Activated naive CD4-positive, alpha-beta T cell treated with anti-CD3 and anti-CD28 coated beads for 36 hours (primary cell): ENCODE measurements around the gene TESMIN. TPM values are rescaled to one million over a fixed set of nuclear protein-coding genes. Genes with fewer than 3 reads are reported as not detected.
A peak's percentile ranks its signal among the peaks of the same experiment; 100 is the strongest.

Source experiments
- CTCF ChIA-PET: fragments of 350-600 bp; sonication (Branson Sonifier 250); formaldehyde crosslinking; loops from one replicate; lab custom pipeline; 2021; ENCODE audit warnings: antibody characterized with exemption; lab: Charles Lee
- DNase-seq: peaks from one replicate; pipeline ENCODE4 v3.0.0-alpha.2; 2020
- H3K27ac Mint-ChIP-seq: one replicate; pipeline ENCODE4 v1.8.0; 2021; ENCODE audit warnings: mild to moderate bottlenecking, mixed read lengths
- H3K27me3 Mint-ChIP-seq: one replicate; pipeline ENCODE4 v1.8.0; 2021; ENCODE audit warnings: low read depth, mixed read lengths
- H3K36me3 Mint-ChIP-seq: one replicate; pipeline ENCODE4 v1.8.0; 2021; ENCODE audit warnings: low read depth, mixed read lengths
- H3K4me1 Mint-ChIP-seq: one replicate; pipeline ENCODE4 v1.8.0; 2021; ENCODE audit warnings: low read depth, mixed read lengths
- H3K4me3 Mint-ChIP-seq: one replicate; pipeline ENCODE4 v1.8.0; 2021; ENCODE audit warnings: mild to moderate bottlenecking, moderate library complexity, mixed read lengths
- H3K9me3 Mint-ChIP-seq: one replicate; pipeline ENCODE4 v1.8.0; 2021; ENCODE audit warnings: mixed read lengths
- intact Hi-C: fragments of 100-400 bp; cut with micrococcal nuclease; formaldehyde crosslinking; loops from one replicate; pipeline ENCODE4 v1.15.1; 2023
- total RNA-seq, 2 experiments: library from RNA; stranded (reverse); gene quantifications; one replicate each; pipeline ENCODE4 v1.2.3, GENCODE V29; 2021

TESMIN gene
- 1 to 10 TPM; 6.2 to 7.3 TPM for total RNA-seq

- Mint-ChIP-seq H3K27ac (no peak within 1 kb of the TSS), H3K36me3 (no peaks in the 10 kb centered on the region), H3K4me1 (peaks cover 9% of the 10 kb centered on the region), H3K27me3 (no peaks in the 10 kb centered on the region), H3K9me3 (no peaks in the 10 kb centered on the region), H3K4me3 (peak within 1 kb of the TSS; percentile 65)
- DNase-seq = peak; percentile 97
- intact Hi-C loops = loop anchor here (1.0 kb wide), 3 partner anchors 88 to 297 kb away; partner anchors contain the start of genes PPP6R3 and TPCN2
- CTCF ChIA-PET = interaction anchor here (0.7 kb wide), 1 partner anchor 191 kb away, joined by 3 read pairs; no protein-coding TSS in a partner anchor
These were observed at the start of gene TESMIN for GRCh38 chr11:68751331-68751856. TSS of gene TESMIN (minus strand) at chr11:68751520. CDS start at chr11:68750660, 860 bp downstream.

GRCh38 chr11:68798221-68798813, 47.0 kb upstream of the TESMIN start:
- Mint-ChIP-seq H3K27me3 (no peaks in the 10 kb centered on the region), H3K27ac (no peak overlapping the region), H3K36me3 (peaks cover 10% of the 10 kb centered on the region), H3K4me3 (no peak overlapping the region), H3K4me1 (no peaks in the 10 kb centered on the region), H3K9me3 (no peaks in the 10 kb centered on the region)
- CTCF ChIA-PET = interaction anchor here (0.5 to 2.7 kb wide), 11 partner anchors 10 to 871 kb away, joined by 3 to 15 read pairs (median 4); no protein-coding TSS in a partner anchor
- peak; percentile 60 for DNase-seq
- intact Hi-C loops = loop anchor here (2.0 kb wide), 1 partner anchor 166 kb away; no protein-coding TSS in a partner anchor

GRCh38 chr11:68796801-68797200, 45.5 kb upstream of the TESMIN start:
- H3K36me3 Mint-ChIP-seq = peaks cover 9% of the 10 kb centered on the region

GRCh38 chr11:68792400-68792966, 41.2 kb upstream of the TESMIN start:
- H3K27me3 Mint-ChIP-seq = no peaks in the 10 kb centered on the region
- no peak overlapping the region for H3K27ac Mint-ChIP-seq
- intact Hi-C loops = no loop called here
- CTCF ChIA-PET = no interaction called here
- peaks cover 7% of the 10 kb centered on the region for H3K36me3 Mint-ChIP-seq
- no peaks in the 10 kb centered on the region for H3K9me3 Mint-ChIP-seq
- H3K4me3 Mint-ChIP-seq = no peak overlapping the region
- DNase-seq = no peak
- no peaks in the 10 kb centered on the region for H3K4me1 Mint-ChIP-seq

More at GRCh38 chr11:68796801-68797200, 45.5 kb upstream of the TESMIN start:
- CTCF ChIA-PET = no interaction called here
- no peak for DNase-seq
- Mint-ChIP-seq H3K27me3 (no peaks in the 10 kb centered on the region), H3K4me1 (no peaks in the 10 kb centered on the region), H3K9me3 (no peaks in the 10 kb centered on the region), H3K4me3 (no peak overlapping the region), H3K27ac (no peak overlapping the region)
- intact Hi-C loops = no loop called here

- intact Hi-C loops = no loop called here
- no peak for DNase-seq
- Mint-ChIP-seq H3K27me3 (no peaks in the 10 kb centered on the region), H3K9me3 (no peaks in the 10 kb centered on the region), H3K4me1 (no peaks in the 10 kb centered on the region), H3K36me3 (peaks cover 3% of the 10 kb centered on the region), H3K27ac (no peak overlapping the region), H3K4me3 (no peak overlapping the region)
- CTCF ChIA-PET = no interaction called here
These were observed 33.3 kb upstream of the TESMIN start for GRCh38 chr11:68784653-68785052.

GRCh38 chr11:68783216-68783821, 32.0 kb upstream of the TESMIN start:
- Mint-ChIP-seq H3K36me3 (peaks cover 3% of the 10 kb centered on the region), H3K4me3 (no peak overlapping the region)
- intact Hi-C loops = no loop called here

GRCh38 chr11:68782711-68783110, 31.4 kb upstream of the TESMIN start:
- Mint-ChIP-seq H3K9me3 (no peaks in the 10 kb centered on the region), H3K27me3 (no peaks in the 10 kb centered on the region), H3K4me3 (no peak overlapping the region), H3K27ac (no peak overlapping the region), H3K36me3 (peaks cover 2% of the 10 kb centered on the region), H3K4me1 (no peaks in the 10 kb centered on the region)
- CTCF ChIA-PET = no interaction called here
- intact Hi-C loops = no loop called here
- no peak for DNase-seq

More at GRCh38 chr11:68783216-68783821, 32.0 kb upstream of the TESMIN start:
- Mint-ChIP-seq H3K27ac (no peak overlapping the region), H3K27me3 (no peaks in the 10 kb centered on the region), H3K4me1 (no peaks in the 10 kb centered on the region), H3K9me3 (no peaks in the 10 kb centered on the region)
- DNase-seq = no peak
- CTCF ChIA-PET = no interaction called here

GRCh38 chr11:68780829-68781228, 29.5 kb upstream of the TESMIN start:
- Mint-ChIP-seq H3K4me1 (no peaks in the 10 kb centered on the region), H3K9me3 (no peaks in the 10 kb centered on the region), H3K36me3 (peaks cover 4% of the 10 kb centered on the region), H3K27me3 (no peaks in the 10 kb centered on the region), H3K4me3 (no peak overlapping the region), H3K27ac (no peak overlapping the region)
- CTCF ChIA-PET = no interaction called here
- no peak for DNase-seq
- intact Hi-C loops = no loop called here

GRCh38 chr11:68778205-68778604, 26.9 kb upstream of the TESMIN start:
- H3K36me3 Mint-ChIP-seq = peaks cover 11% of the 10 kb centered on the region
- no peak overlapping the region for H3K4me3 Mint-ChIP-seq

GRCh38 chr11:68776442-68777235, 25.3 kb upstream of the TESMIN start:
- Mint-ChIP-seq H3K36me3 (peaks cover 12% of the 10 kb centered on the region), H3K9me3 (no peaks in the 10 kb centered on the region), H3K4me3 (no peak overlapping the region), H3K27me3 (no peaks in the 10 kb centered on the region), H3K27ac (no peak overlapping the region), H3K4me1 (no peaks in the 10 kb centered on the region)
- no peak for DNase-seq
- CTCF ChIA-PET = no interaction called here
- intact Hi-C loops = no loop called here

More at GRCh38 chr11:68778205-68778604, 26.9 kb upstream of the TESMIN start:
- DNase-seq = no peak
- CTCF ChIA-PET = no interaction called here
- Mint-ChIP-seq H3K27ac (no peak overlapping the region), H3K27me3 (no peaks in the 10 kb centered on the region), H3K4me1 (no peaks in the 10 kb centered on the region), H3K9me3 (no peaks in the 10 kb centered on the region)
- intact Hi-C loops = no loop called here

GRCh38 chr11:68775951-68776388, 24.6 kb upstream of the TESMIN start:
- Mint-ChIP-seq H3K9me3 (no peaks in the 10 kb centered on the region), H3K4me3 (no peak overlapping the region), H3K4me1 (no peaks in the 10 kb centered on the region), H3K27me3 (no peaks in the 10 kb centered on the region), H3K27ac (no peak overlapping the region), H3K36me3 (peaks cover 11% of the 10 kb centered on the region)
- intact Hi-C loops = no loop called here
- CTCF ChIA-PET = no interaction called here
- DNase-seq = no peak

GRCh38 chr11:68774194-68774585, 22.9 kb upstream of the TESMIN start:
- Mint-ChIP-seq H3K9me3 (no peaks in the 10 kb centered on the region), H3K36me3 (peaks cover 14% of the 10 kb centered on the region), H3K4me3 (no peak overlapping the region), H3K27ac (no peak overlapping the region), H3K4me1 (no peaks in the 10 kb centered on the region), H3K27me3 (no peaks in the 10 kb centered on the region)
- CTCF ChIA-PET = interaction anchor here (1.3 kb wide), 1 partner anchor 24 kb away, joined by 3 read pairs; no protein-coding TSS in a partner anchor
- DNase-seq = no peak
- intact Hi-C loops = no loop called here
